NCI-H2171 treated with DMSO at 0.1 percent for 48 hours (cell line): Measurements from ENCODE around the gene DIP2A.
"Not testable (repeated sequence)": the region's sequence is repeated elsewhere in the genome, so short reads cannot be mapped to it uniquely, and the experiment has no call there.

Source experiments
- DNase-seq: peaks from one replicate; lab custom pipeline; 2025; lab: John Stamatoyannopoulos, UW

Gene DIP2A

GRCh38 chr21:46452710-46453109 is 6.0 kb upstream of the DIP2A start:
- no peak for DNase-seq

- no peak for DNase-seq
Observed at GRCh38 chr21:46454142-46454541, 4.5 kb upstream of the DIP2A start.

GRCh38 chr21:46454634-46455390 is 3.9 kb upstream of the DIP2A start:
- no peak for DNase-seq

- DNase-seq: no peak
Observed at GRCh38 chr21:46455575-46456385, 2.9 kb upstream of the DIP2A start.

- DNase-seq: no peak
Observed at GRCh38 chr21:46456750-46457149, 1.9 kb upstream of the DIP2A start.

- DNase-seq: no peak
Observed at GRCh38 chr21:46457801-46458314, 833 bp upstream of the DIP2A start.

DNA sequence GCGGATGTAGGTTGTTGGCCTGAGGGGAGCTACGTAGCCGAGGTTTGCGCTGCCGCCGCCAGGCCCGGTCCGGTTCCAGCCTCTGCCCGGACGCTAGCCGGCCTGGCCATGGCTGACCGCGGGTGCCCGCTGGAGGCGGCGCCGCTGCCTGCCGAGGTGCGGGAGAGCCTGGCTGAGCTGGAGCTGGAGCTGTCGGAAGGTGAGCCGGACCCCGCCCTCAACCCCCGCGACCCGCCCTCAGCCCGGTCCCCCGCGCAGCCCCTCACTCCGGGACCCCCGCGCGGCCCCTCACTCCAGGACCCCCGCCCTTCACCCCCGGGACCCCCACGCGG is 299 bp downstream of the DIP2A start:
- no peak for DNase-seq

GRCh38 chr21:46459356-46460112 is 843 bp downstream of the DIP2A start:
- DNase-seq: no peak

DNA sequence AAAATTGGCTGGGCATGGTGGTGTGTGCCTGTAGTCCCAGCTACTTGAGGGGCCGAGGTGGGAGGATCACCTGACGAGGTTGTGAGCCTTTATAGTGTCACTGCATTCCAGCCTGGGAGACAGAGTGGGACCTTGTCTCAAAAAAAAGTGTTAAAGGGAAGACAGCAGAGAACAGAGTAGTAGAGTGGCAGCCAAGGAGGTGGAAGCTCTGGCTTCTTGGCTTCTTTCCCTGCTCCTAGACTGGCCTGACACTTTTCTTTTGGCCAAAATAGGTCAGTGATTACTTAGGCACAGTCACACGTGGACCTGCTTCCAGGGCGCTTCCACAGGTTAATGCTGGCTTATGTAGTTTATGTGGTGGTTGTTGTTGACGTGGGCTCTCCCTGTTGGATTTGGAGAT is 3.2 kb downstream of the DIP2A start:
- DNase-seq: no peak

DNA sequence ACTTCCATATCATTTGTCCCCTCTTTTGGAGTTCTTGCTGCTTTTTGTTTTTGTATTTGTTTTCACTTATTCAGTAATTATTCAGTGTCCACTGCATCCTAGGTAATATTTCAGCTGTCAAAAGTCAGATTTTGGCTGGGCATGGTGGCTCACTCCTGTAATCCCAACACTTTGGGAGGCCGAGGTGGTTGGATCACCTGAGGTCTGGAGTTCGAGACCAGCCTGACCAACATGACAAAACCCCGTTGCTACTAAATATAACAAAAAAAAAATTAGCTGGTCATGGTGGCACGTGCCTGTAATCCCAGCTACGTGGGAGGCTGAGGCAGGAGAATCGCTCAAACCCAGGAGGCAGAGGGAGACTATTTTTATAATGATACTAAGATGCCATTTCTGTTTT is 6.5 kb downstream of the DIP2A start:
- DNase-seq: not testable (repeated sequence)

- no peak for DNase-seq
Observed at GRCh38 chr21:46465651-46466050, 7.0 kb downstream of the DIP2A start.

GRCh38 chr21:46468108-46468774 is 9.6 kb downstream of the DIP2A start:
- no peak for DNase-seq

DNA sequence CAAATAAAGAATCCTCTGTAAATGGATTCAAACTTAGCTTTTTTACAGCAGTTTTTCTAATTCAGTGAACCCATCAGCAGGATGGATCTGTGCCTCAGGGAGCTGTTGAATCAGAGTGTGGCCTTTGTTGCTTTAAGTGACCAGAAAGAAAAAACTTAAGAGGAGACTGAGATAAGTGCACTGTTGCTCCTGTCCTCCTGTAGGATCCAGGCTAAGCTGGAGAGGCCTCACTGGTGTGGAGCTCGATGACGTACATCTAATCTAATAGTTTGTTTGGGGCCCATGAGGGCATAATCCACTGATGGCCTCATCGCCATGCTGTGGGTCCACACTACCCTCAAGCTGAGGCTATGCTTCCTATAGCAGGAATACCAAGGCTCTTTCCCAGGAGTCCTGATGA is 10.6 kb downstream of the DIP2A start:
- no peak for DNase-seq

GRCh38 chr21:46471514-46471913 is 12.8 kb downstream of the DIP2A start:
- no peak for DNase-seq

DNA sequence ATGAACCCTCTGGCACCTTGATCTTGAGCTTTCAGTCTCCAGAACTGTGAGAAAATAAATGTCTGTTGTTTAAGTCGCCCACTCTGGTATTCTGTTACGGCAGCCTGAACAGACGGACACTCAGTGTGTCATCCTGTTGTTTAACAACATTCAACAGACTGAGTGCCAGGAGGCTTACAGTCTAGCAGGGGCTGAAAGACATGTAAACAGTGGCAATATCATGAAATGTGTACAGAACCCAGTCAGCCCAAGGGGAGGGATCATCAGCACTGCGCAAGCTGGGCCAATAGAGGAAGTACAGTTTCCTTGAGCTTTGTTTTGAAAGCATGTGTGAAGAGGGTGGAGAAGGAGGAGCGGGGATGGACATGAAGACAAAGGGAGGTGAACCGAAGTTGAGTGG is 13.6 kb downstream of the DIP2A start:
- no peak for DNase-seq

DNA sequence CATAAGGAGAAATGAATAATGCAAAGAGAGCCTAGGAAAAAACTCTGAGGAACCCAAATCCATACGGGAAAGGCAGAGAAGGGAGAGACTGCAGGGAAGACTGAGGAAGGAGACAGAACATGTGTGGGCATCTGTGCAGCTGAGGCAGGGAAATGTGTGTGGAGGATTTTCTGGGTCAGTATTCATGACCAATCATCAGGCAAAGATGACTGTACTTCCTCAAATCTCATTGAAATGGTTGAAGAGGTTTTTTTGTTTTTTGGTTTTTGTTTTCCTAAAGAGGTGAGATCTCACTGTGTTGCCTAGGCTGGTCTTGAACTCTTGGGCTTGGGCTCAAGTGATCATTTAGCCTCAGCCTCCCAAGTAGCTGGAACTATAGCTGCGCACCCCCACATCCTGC is 15.7 kb downstream of the DIP2A start:
- DNase-seq: no peak

GRCh38 chr21:46475296-46475695 is 16.6 kb downstream of the DIP2A start:
- DNase-seq: no peak

DNA sequence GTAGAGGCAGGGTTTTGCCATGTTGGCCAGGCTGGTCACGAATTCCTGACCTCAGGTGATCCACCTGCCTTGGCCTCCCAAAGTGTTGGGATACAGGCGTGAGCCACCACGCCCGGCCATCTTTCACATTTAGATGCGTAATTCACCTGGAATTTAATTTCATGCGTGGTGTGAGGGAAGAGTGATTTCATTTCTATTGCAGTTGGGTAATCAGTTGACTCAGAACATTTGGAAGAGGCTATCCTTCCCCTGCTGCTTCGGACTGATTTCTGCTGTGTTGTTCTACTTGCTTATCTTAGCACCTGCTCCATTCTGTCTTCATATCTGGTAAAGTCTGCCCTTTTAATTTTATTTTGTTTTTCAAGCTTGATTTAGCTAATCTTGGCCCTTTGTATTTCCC is 19.1 kb downstream of the DIP2A start:
- no peak for DNase-seq

DNA sequence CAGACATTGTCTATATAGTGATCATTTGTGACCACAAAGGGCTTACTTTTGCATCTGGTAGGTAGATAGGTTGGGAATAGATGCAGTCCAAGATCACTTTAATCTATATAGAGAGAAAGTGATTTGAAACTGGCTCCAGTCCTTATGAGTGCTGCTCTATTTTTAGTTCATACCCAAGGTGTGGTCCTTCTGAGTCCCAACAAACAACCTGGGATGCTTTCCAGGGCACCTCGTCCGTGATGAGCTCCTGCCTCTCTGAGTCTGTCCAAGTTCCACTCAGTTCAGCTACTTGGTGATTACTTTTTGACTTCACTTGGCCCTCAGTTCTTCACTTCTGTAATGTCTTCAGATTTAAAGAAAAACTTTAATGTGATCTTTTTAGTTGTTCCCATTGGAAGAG is 20.2 kb downstream of the DIP2A start:
- no peak for DNase-seq

DNA sequence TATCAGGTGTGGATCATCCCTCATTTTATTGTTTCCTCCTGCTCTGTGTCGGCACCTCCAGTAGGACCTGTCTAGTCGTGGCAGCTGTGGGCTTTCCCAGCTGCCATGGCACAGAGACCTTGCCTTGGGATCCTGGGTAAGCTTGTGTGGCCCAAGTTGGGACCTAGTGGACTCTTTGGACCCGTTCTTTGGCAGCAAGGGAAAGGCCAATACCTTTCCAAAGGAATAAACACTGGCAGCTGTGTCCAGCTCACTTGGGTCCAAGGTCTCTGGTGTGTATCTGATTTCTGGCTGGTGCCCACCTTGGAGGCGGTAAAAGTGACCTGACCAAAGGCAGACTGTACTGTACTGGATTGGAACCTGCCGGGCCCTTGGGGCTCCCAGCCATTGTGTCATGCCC is 21.8 kb downstream of the DIP2A start:
- DNase-seq: no peak

DNA sequence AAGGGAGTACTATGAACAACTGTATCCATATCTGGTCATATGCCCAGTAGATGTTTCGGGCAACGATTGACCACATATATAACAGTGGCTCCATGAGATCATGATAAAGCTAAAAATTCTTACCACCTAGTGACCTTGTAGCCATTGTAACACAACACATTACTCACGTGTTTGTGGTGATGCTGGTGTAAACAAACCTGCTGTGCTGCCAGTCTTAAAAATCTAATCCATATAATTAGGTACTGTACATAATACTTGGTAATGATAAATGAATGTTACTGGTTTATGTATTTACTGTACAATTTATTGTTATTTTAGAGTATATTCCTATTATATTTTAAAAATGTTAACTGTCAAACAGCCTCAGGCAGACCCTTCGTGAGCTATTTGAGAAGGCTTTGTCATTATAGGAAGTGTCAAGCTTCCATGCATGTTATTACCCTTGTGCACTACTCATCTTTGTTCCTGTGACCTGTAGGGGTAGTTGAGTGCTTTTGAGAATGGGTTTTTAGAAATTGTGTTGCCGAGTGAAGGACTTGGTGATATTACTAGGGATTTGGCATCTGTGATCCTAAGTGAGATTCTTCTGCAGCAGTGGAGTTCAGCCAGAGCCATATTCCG is 23.6 kb downstream of the DIP2A start:
- DNase-seq: no peak

GRCh38 chr21:46482846-46483231 is 24.1 kb downstream of the DIP2A start:
- no peak for DNase-seq
